Measurements from ENCODE around the gene CPNE1.

The CPNE1 gene

DNA sequence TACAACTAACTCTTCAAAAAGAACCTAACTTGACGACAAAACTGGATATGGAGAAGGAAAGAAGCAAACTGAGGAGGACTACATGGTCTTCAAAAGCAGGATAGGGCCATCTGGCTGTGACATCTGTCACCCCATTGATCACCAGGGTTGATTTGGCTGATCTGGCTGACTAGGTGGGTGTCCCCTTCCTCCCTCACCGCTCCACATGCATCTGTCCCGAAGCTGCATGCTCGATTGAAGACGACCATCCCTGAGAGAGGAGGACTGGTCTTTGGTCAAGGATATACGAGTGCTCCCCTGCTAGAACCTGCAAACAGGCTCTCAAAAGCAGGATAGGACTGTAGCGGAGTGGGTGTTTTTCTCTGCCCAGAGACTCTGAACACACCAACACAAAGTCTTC lies 21.7 kb downstream of the CPNE1 start:
- no peak for ATAC-seq
- TF ChIP-seq ESRRG (CRISPR knock-in tag; IDR thresholded peaks at IDR 0.05), result no peak
- TF ChIP-seq CSDC2 (CRISPR knock-in tag; IDR thresholded peaks at IDR 0.05), result no peak
- no peak for TF ChIP-seq BACH2 (CRISPR knock-in tag; IDR thresholded peaks at IDR 0.05; ENCODE audit: borderline replicate concordance)
- TF ChIP-seq ZFP3 (CRISPR knock-in tag; IDR thresholded peaks at IDR 0.05), result no peak
- no peak for TF ChIP-seq CREB5 (CRISPR knock-in tag; IDR thresholded peaks at IDR 0.05; ENCODE audit: low read depth)
- TF ChIP-seq RARB (CRISPR knock-in tag; IDR thresholded peaks at IDR 0.05), result no peak
- TF ChIP-seq ZC3H10 (CRISPR knock-in tag; IDR thresholded peaks at IDR 0.05), result no peak
- no peak for TF ChIP-seq ZNF8 (CRISPR knock-in tag; IDR thresholded peaks at IDR 0.05)
- no peak for TF ChIP-seq GLIS3 (CRISPR knock-in tag; IDR thresholded peaks at IDR 0.05)
- no peak for TF ChIP-seq ZNF565 (CRISPR knock-in tag; conservative IDR thresholded peaks at IDR 0.05; ENCODE audit: low read depth)

DNA sequence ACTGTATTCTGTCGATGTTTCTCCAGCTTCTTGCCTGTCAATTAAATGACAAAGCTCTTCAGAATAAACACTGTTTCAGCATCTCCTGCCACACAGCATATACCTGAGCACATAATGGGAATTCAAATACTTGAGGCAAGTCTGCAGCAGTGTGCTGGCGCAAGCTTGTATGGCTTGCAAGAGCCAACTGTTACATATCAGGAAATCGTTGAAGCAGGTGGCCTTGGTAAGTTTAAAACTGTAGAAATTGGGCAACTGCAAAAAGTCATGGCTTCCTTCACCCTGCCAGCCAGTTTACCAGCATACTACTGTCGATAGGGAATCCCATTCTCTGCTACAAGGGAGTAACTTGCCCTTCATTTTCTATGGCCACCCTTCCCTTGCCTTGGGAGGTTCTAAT lies 23.0 kb downstream of the CPNE1 start:
- no peak for ATAC-seq
- TF ChIP-seq GLIS3 (CRISPR knock-in tag; IDR thresholded peaks at IDR 0.05), result no peak
- no peak for TF ChIP-seq ZFP3 (CRISPR knock-in tag; IDR thresholded peaks at IDR 0.05)
- no peak for TF ChIP-seq ZC3H10 (CRISPR knock-in tag; IDR thresholded peaks at IDR 0.05)
- TF ChIP-seq BACH2 (CRISPR knock-in tag; IDR thresholded peaks at IDR 0.05; ENCODE audit: borderline replicate concordance), result no peak
- TF ChIP-seq TCF4 (CRISPR knock-in tag; IDR thresholded peaks at IDR 0.05; ENCODE audit: borderline replicate concordance), result no peak
- no peak for TF ChIP-seq ZNF565 (CRISPR knock-in tag; conservative IDR thresholded peaks at IDR 0.05; ENCODE audit: low read depth)
- TF ChIP-seq ZFP30 (CRISPR knock-in tag; IDR thresholded peaks at IDR 0.05), result no peak
- no peak for TF ChIP-seq ZNF70 (CRISPR knock-in tag; IDR thresholded peaks at IDR 0.05)
- no peak for TF ChIP-seq ESRRG (CRISPR knock-in tag; IDR thresholded peaks at IDR 0.05)
- no peak for TF ChIP-seq RARB (CRISPR knock-in tag; IDR thresholded peaks at IDR 0.05)
- TF ChIP-seq, protein P1, sequence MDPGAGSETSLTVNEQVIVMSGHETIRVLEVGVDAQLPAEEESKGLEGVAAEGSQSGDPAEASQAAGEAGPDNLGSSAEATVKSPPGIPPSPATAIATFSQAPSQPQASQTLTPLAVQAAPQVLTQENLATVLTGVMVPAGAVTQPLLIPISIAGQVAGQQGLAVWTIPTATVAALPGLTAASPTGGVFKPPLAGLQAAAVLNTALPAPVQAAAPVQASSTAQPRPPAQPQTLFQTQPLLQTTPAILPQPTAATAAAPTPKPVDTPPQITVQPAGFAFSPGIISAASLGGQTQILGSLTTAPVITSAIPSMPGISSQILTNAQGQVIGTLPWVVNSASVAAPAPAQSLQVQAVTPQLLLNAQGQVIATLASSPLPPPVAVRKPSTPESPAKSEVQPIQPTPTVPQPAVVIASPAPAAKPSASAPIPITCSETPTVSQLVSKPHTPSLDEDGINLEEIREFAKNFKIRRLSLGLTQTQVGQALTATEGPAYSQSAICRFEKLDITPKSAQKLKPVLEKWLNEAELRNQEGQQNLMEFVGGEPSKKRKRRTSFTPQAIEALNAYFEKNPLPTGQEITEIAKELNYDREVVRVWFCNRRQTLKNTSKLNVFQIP (CRISPR knock-in tag; IDR thresholded peaks at IDR 0.05; ENCODE audit: borderline replicate concordance, low read depth), result no peak
- TF ChIP-seq, protein P2, sequence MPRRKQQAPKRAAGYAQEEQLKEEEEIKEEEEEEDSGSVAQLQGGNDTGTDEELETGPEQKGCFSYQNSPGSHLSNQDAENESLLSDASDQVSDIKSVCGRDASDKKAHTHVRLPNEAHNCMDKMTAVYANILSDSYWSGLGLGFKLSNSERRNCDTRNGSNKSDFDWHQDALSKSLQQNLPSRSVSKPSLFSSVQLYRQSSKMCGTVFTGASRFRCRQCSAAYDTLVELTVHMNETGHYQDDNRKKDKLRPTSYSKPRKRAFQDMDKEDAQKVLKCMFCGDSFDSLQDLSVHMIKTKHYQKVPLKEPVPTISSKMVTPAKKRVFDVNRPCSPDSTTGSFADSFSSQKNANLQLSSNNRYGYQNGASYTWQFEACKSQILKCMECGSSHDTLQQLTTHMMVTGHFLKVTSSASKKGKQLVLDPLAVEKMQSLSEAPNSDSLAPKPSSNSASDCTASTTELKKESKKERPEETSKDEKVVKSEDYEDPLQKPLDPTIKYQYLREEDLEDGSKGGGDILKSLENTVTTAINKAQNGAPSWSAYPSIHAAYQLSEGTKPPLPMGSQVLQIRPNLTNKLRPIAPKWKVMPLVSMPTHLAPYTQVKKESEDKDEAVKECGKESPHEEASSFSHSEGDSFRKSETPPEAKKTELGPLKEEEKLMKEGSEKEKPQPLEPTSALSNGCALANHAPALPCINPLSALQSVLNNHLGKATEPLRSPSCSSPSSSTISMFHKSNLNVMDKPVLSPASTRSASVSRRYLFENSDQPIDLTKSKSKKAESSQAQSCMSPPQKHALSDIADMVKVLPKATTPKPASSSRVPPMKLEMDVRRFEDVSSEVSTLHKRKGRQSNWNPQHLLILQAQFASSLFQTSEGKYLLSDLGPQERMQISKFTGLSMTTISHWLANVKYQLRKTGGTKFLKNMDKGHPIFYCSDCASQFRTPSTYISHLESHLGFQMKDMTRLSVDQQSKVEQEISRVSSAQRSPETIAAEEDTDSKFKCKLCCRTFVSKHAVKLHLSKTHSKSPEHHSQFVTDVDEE (CRISPR knock-in tag; IDR thresholded peaks at IDR 0.05), result no peak
- no peak for TF ChIP-seq OSR1 (CRISPR knock-in tag; IDR thresholded peaks at IDR 0.05)
- TF ChIP-seq ARNTL (CRISPR knock-in tag; IDR thresholded peaks at IDR 0.05; ENCODE audit: borderline replicate concordance, low read depth), result no peak

DNA sequence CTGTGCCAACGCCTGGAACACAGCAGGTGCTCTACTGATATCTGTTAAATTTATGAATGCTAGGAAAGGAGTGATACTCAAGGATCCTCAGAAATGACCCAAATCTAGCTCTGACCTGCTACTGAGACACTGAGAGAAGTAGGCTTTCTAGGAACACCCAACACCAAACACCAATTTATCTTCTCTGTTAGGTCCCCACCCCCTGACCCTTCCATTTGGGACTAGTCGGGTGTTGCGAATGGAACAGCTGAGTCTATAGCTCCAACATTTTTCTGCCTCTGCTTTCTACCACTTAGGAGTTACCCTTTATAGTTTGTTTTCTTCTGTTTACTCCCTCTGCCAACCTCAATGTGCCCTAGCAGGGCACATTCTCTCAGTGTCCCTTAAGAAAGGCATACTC lies 24.0 kb downstream of the CPNE1 start:
- no peak for ATAC-seq
- TF ChIP-seq OSR1 (CRISPR knock-in tag; IDR thresholded peaks at IDR 0.05), result no peak
- no peak for TF ChIP-seq ZC3H10 (CRISPR knock-in tag; IDR thresholded peaks at IDR 0.05)
- TF ChIP-seq SNAI2 (CRISPR knock-in tag; IDR thresholded peaks at IDR 0.05), result no peak
- no peak for TF ChIP-seq ARNTL (CRISPR knock-in tag; IDR thresholded peaks at IDR 0.05; ENCODE audit: borderline replicate concordance, low read depth)
- TF ChIP-seq, protein P2 (CRISPR knock-in tag; IDR thresholded peaks at IDR 0.05), result no peak
- no peak for TF ChIP-seq ZNF8 (CRISPR knock-in tag; IDR thresholded peaks at IDR 0.05)
- no peak for TF ChIP-seq ESRRG (CRISPR knock-in tag; IDR thresholded peaks at IDR 0.05)
- no peak for TF ChIP-seq GLIS3 (CRISPR knock-in tag; IDR thresholded peaks at IDR 0.05)
- TF ChIP-seq ISL1 (CRISPR knock-in tag; IDR thresholded peaks at IDR 0.05), result no peak
- no peak for TF ChIP-seq CREB5 (CRISPR knock-in tag; IDR thresholded peaks at IDR 0.05; ENCODE audit: low read depth)
- no peak for TF ChIP-seq BACH2 (CRISPR knock-in tag; IDR thresholded peaks at IDR 0.05; ENCODE audit: borderline replicate concordance)
- TF ChIP-seq RARB (CRISPR knock-in tag; IDR thresholded peaks at IDR 0.05), result no peak
- no peak for TF ChIP-seq ZNF565 (CRISPR knock-in tag; conservative IDR thresholded peaks at IDR 0.05; ENCODE audit: low read depth)
- TF ChIP-seq PPARA (CRISPR knock-in tag; IDR thresholded peaks at IDR 0.05; ENCODE audit: borderline replicate concordance), result no peak
- TF ChIP-seq, protein P1 (CRISPR knock-in tag; IDR thresholded peaks at IDR 0.05; ENCODE audit: borderline replicate concordance, low read depth), result no peak
- TF ChIP-seq ZNF70 (CRISPR knock-in tag; IDR thresholded peaks at IDR 0.05), result no peak

All from SK-N-SH treated with all-trans-retinoic acid at 6 μM for 48 hours (cell line).